Measurements from ENCODE around the gene TLK2. TPM values are rescaled to one million over a fixed set of nuclear protein-coding genes. Genes with fewer than 3 reads are reported as not detected.

TLK2 gene
- total RNA-seq, 1 donor from 2014 or later, result 34.5 TPM

- peaks cover 24% of the 10 kb centered on the region for H3K4me1 ChIP-seq
- intact Hi-C loops (cut with micrococcal nuclease), result no loop called here
- H3K27ac ChIP-seq (replicated peaks), result peak overlapping the region; percentile 58
- H3K27me3 ChIP-seq (ENCODE audit: low read depth), result no peaks in the 10 kb centered on the region
- H3K36me3 ChIP-seq, result peaks cover 50% of the 10 kb centered on the region
- no peaks in the 10 kb centered on the region for H3K9me3 ChIP-seq (replicated peaks)
- no peak overlapping the region for H3K4me3 ChIP-seq
- TF ChIP-seq, protein P1, sequence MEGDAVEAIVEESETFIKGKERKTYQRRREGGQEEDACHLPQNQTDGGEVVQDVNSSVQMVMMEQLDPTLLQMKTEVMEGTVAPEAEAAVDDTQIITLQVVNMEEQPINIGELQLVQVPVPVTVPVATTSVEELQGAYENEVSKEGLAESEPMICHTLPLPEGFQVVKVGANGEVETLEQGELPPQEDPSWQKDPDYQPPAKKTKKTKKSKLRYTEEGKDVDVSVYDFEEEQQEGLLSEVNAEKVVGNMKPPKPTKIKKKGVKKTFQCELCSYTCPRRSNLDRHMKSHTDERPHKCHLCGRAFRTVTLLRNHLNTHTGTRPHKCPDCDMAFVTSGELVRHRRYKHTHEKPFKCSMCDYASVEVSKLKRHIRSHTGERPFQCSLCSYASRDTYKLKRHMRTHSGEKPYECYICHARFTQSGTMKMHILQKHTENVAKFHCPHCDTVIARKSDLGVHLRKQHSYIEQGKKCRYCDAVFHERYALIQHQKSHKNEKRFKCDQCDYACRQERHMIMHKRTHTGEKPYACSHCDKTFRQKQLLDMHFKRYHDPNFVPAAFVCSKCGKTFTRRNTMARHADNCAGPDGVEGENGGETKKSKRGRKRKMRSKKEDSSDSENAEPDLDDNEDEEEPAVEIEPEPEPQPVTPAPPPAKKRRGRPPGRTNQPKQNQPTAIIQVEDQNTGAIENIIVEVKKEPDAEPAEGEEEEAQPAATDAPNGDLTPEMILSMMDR (IDR thresholded peaks at IDR 0.05; ENCODE audit: borderline replicate concordance), result no peak
- DNase-seq, result no peak
Measured at GRCh38 chr17:62573480-62574117, 95.0 kb downstream of the TLK2 start.

DNA sequence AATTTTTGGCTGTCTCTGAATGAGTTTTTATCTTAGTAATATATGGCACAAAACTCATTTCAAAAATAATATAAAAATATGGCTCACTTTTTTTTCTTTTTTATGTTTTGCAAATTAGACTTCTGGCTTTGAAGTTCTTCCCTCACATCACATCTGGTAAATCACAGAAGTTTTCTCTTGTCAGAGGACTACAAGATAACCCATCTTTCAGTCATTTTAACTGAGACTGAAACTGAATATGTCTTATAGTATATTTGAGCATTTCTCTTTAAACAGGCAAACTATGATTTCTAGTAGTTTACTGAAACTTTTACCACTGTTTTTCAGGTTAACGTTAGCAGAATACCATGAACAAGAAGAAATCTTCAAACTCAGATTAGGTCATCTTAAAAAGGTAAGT is 97.8 kb downstream of the TLK2 start:
- intact Hi-C loops (cut with micrococcal nuclease), result no loop called here
- TF ChIP-seq, protein P1 (IDR thresholded peaks at IDR 0.05; ENCODE audit: borderline replicate concordance), result no peak
- Histone ChIP-seq H3K4me1 (peaks cover 24% of the 10 kb centered on the region), H3K27ac (replicated peaks) (no peak overlapping the region), H3K36me3 (peaks cover 66% of the 10 kb centered on the region), H3K27me3 (ENCODE audit: low read depth) (no peaks in the 10 kb centered on the region), H3K4me3 (no peak overlapping the region), H3K9me3 (replicated peaks) (no peaks in the 10 kb centered on the region)
- DNase-seq, result no peak

GRCh38 chr17:62578757-62579487 is 100.3 kb downstream of the TLK2 start:
- no peaks in the 10 kb centered on the region for H3K27me3 ChIP-seq (ENCODE audit: low read depth)
- TF ChIP-seq, protein P1 (IDR thresholded peaks at IDR 0.05; ENCODE audit: borderline replicate concordance), result no peak
- peaks cover 64% of the 10 kb centered on the region for H3K36me3 ChIP-seq
- no peak for DNase-seq
- no peak overlapping the region for H3K27ac ChIP-seq (replicated peaks)
- H3K4me1 ChIP-seq, result peaks cover 7% of the 10 kb centered on the region
- no peak overlapping the region for H3K4me3 ChIP-seq
- H3K9me3 ChIP-seq (replicated peaks), result no peaks in the 10 kb centered on the region
- intact Hi-C loops (cut with micrococcal nuclease), result no loop called here

GRCh38 chr17:62580947-62581346 is 102.3 kb downstream of the TLK2 start:
- no peak overlapping the region for H3K27ac ChIP-seq (replicated peaks)
- intact Hi-C loops (cut with micrococcal nuclease), result no loop called here
- TF ChIP-seq, protein P1 (IDR thresholded peaks at IDR 0.05; ENCODE audit: borderline replicate concordance), result no peak
- H3K9me3 ChIP-seq (replicated peaks), result no peaks in the 10 kb centered on the region
- no peaks in the 10 kb centered on the region for H3K27me3 ChIP-seq (ENCODE audit: low read depth)
- no peak for DNase-seq
- H3K4me3 ChIP-seq, result no peak overlapping the region
- peaks cover 61% of the 10 kb centered on the region for H3K36me3 ChIP-seq
- peaks cover 11% of the 10 kb centered on the region for H3K4me1 ChIP-seq

DNA sequence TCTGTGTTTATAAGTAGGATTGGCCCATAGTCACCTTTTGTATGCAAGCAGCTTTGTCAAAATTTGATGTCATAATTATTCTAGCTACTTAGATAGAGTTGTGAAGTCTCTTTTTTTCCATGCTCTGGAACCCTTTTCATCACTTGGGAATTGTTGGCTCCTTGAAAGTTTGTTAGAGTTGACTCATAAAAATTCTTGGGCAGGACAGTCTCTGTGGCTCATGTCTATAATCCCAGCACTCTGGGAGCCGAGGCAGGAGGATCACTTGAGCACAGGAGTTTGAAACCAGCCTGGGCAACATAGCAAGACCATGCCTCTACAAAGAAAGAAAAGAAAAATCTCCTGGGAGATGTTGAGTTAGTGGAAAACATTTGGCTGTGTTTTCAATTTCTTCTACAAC is 103.1 kb downstream of the TLK2 start:
- no peak for DNase-seq
- peaks cover 62% of the 10 kb centered on the region for H3K36me3 ChIP-seq
- no peak overlapping the region for H3K27ac ChIP-seq (replicated peaks)
- no peak overlapping the region for H3K4me3 ChIP-seq
- H3K27me3 ChIP-seq (ENCODE audit: low read depth), result no peaks in the 10 kb centered on the region
- no peaks in the 10 kb centered on the region for H3K9me3 ChIP-seq (replicated peaks)
- peaks cover 19% of the 10 kb centered on the region for H3K4me1 ChIP-seq
- TF ChIP-seq, protein P1 (IDR thresholded peaks at IDR 0.05; ENCODE audit: borderline replicate concordance), result no peak
- intact Hi-C loops (cut with micrococcal nuclease), result no loop called here

All from left ventricle myocardium inferior (tissue), 1 donor.